ENCODE measurements around the gene SMAP2.
A peak's percentile ranks its signal among the peaks of the same experiment; 100 is the strongest.

The SMAP2 gene

GRCh38 chr1:40390857-40391256 is 17.3 kb downstream of the SMAP2 start:
- DNase-seq (ENCODE audit: low spot score) = no peak

GRCh38 chr1:40391688-40392145 is 18.2 kb downstream of the SMAP2 start:
- DNase-seq (ENCODE audit: low spot score) = no peak

- DNase-seq (ENCODE audit: low spot score) = no peak
Observed at GRCh38 chr1:40392221-40392620, 18.7 kb downstream of the SMAP2 start.

GRCh38 chr1:40393173-40393572 is 19.6 kb downstream of the SMAP2 start:
- DNase-seq (ENCODE audit: low spot score) = no peak

- DNase-seq (ENCODE audit: low spot score) = no peak
Observed at GRCh38 chr1:40394491-40395172, 21.1 kb downstream of the SMAP2 start.

- DNase-seq (ENCODE audit: low spot score) = peak; percentile 34
Observed at GRCh38 chr1:40395190-40396175, 22.0 kb downstream of the SMAP2 start.

- DNase-seq (ENCODE audit: low spot score) = no peak
Observed at GRCh38 chr1:40396420-40396819, 22.9 kb downstream of the SMAP2 start.

- DNase-seq (ENCODE audit: low spot score) = no peak
Observed at GRCh38 chr1:40397258-40397657, 23.7 kb downstream of the SMAP2 start.

GRCh38 chr1:40399984-40400704 is 26.6 kb downstream of the SMAP2 start:
- DNase-seq (ENCODE audit: low spot score) = no peak

- no peak for DNase-seq (ENCODE audit: low spot score)
Observed at GRCh38 chr1:40401473-40402201, 28.1 kb downstream of the SMAP2 start.

- DNase-seq (ENCODE audit: low spot score) = no peak
Observed at GRCh38 chr1:40404670-40405462, 31.3 kb downstream of the SMAP2 start.

GRCh38 chr1:40405812-40406211 is 32.3 kb downstream of the SMAP2 start:
- no peak for DNase-seq (ENCODE audit: low spot score)

GRCh38 chr1:40407453-40407852 is 33.9 kb downstream of the SMAP2 start:
- DNase-seq (ENCODE audit: low spot score) = no peak

- no peak for DNase-seq (ENCODE audit: low spot score)
Observed at GRCh38 chr1:40409467-40409866, 35.9 kb downstream of the SMAP2 start.

- no peak for DNase-seq (ENCODE audit: low spot score)
Observed at GRCh38 chr1:40411294-40411693, 37.8 kb downstream of the SMAP2 start.

- DNase-seq (ENCODE audit: low spot score) = no peak
Observed at GRCh38 chr1:40411843-40412242, 38.3 kb downstream of the SMAP2 start.

GRCh38 chr1:40413527-40414252 is 40.2 kb downstream of the SMAP2 start:
- no peak for DNase-seq (ENCODE audit: low spot score)

- DNase-seq (ENCODE audit: low spot score) = no peak
Observed at GRCh38 chr1:40414331-40414730, 40.8 kb downstream of the SMAP2 start.

GRCh38 chr1:40416709-40417108 is 43.2 kb downstream of the SMAP2 start:
- DNase-seq (ENCODE audit: low spot score) = no peak
